ENCODE data around the gene ACSF2.

DNA sequence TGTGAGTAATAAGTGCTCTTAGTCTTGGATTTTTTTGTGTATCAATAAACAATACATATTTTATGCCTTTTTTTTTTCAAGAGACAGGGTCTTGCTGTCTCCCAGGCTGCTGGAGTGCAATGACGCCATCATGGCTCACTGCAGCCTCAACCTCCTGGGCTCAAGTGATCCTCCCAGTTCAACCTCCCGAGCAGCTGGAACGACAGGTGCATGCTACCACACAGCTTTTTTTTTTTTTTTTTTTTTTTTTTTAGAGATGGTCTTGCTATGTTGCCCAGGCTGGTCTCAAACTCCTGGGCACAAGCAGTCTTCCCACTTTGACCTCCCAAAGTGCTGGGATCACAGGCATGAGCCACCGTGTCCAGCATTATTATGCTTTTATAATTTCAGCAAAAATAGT lies 13.0 kb downstream of the ACSF2 start:
- TF ChIP-seq, protein P1, sequence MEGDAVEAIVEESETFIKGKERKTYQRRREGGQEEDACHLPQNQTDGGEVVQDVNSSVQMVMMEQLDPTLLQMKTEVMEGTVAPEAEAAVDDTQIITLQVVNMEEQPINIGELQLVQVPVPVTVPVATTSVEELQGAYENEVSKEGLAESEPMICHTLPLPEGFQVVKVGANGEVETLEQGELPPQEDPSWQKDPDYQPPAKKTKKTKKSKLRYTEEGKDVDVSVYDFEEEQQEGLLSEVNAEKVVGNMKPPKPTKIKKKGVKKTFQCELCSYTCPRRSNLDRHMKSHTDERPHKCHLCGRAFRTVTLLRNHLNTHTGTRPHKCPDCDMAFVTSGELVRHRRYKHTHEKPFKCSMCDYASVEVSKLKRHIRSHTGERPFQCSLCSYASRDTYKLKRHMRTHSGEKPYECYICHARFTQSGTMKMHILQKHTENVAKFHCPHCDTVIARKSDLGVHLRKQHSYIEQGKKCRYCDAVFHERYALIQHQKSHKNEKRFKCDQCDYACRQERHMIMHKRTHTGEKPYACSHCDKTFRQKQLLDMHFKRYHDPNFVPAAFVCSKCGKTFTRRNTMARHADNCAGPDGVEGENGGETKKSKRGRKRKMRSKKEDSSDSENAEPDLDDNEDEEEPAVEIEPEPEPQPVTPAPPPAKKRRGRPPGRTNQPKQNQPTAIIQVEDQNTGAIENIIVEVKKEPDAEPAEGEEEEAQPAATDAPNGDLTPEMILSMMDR (IDR thresholded peaks at IDR 0.05) = no peak
- TF ChIP-seq POLR2AphosphoS5 (IDR thresholded peaks at IDR 0.05) (no peak), POLR2A (IDR thresholded peaks at IDR 0.05) (no peak)
